NT2/D1 (cell line): ENCODE measurements around the gene CALML6.

Source experiments
- SUZ12 ChIP-seq: IDR thresholded peaks from 2 replicates; pipeline ENCODE4 v1.6.1; 2011; ENCODE audit not compliant: insufficient read length, insufficient read depth; ENCODE audit errors: extremely low read depth
- YY1 ChIP-seq: IDR thresholded peaks from 2 replicates; pipeline ENCODE4 v1.6.1; 2011; ENCODE audit not compliant: insufficient read length, insufficient read depth
- ZNF274 ChIP-seq: IDR thresholded peaks from 2 replicates; pipeline ENCODE4 v1.6.1; 2011; ENCODE audit warnings: mild to moderate bottlenecking, low read depth, low read length

- TF ChIP-seq SUZ12 (no peak), ZNF274 (no peak), YY1 (no peak)
These were observed 20.0 kb upstream of the CALML6 start for GRCh38 chr1:1895060-1895418.
